ENCODE results near the gene OBSCN.

Gene OBSCN, protein sequence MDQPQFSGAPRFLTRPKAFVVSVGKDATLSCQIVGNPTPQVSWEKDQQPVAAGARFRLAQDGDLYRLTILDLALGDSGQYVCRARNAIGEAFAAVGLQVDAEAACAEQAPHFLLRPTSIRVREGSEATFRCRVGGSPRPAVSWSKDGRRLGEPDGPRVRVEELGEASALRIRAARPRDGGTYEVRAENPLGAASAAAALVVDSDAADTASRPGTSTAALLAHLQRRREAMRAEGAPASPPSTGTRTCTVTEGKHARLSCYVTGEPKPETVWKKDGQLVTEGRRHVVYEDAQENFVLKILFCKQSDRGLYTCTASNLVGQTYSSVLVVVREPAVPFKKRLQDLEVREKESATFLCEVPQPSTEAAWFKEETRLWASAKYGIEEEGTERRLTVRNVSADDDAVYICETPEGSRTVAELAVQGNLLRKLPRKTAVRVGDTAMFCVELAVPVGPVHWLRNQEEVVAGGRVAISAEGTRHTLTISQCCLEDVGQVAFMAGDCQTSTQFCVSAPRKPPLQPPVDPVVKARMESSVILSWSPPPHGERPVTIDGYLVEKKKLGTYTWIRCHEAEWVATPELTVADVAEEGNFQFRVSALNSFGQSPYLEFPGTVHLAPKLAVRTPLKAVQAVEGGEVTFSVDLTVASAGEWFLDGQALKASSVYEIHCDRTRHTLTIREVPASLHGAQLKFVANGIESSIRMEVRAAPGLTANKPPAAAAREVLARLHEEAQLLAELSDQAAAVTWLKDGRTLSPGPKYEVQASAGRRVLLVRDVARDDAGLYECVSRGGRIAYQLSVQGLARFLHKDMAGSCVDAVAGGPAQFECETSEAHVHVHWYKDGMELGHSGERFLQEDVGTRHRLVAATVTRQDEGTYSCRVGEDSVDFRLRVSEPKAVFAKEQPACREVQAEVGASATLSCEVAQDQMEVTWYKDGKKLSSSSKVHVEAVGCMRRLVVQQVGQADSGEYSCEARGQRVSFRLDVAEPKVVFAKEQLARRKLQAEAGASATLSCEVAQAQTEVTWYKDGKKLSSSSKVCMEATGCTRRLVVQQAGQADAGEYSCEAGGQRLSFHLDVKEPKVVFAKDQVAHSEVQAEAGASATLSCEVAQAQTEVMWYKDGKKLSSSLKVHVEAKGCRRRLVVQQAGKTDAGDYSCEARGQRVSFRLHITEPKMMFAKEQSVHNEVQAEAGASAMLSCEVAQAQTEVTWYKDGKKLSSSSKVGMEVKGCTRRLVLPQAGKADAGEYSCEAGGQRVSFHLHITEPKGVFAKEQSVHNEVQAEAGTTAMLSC (N-terminal part only)

DNA sequence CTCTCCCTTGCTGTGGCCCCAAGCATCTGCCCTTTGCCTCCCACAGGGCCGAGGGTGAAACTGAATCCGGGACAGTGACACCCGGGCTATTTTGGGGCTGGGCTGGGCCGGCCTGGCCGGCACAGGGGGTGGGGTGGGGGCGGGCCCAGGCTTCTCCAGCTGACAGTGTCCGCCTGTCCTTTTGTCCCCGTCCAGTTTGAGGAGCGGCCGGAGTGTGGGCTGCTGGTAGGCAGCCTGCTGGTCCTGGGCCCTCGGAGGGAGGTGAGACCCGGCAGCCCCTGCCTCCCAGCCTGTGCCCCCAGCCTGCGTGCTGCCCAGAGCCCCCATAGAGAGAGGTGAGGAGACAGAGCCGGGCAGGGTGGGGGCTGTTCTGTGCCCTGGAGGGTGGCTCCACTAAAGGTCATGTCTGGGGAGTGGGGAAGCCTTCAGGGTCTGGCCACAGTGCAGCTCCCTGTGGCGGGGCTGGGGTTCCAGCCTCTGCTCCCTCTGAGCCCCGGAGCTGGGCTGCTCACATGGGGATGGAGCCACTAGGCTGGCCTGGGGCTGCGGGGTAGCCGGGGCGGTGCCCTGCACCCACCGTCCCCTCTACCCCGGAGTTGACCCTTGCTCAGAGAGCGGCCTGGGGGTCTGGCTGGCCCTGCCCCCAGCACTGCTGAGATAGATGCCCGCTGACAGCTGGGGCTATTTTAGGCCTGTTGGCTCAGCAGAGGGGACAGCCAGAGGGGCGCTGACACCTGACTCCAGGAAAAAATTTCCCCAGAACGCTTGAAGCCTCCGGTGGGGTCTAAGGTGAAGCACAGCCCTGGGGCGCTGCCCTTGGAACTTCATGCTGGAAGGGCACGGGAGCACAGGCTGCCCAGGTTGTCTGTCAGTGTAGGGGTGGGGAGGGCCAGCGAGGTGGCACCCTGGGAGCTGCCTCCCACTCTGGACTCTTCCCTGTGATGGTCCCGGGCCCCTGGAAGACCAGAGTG, at the start of gene OBSCN:
Gene OBSCN, plus strand, starts transcription at position 194 of the 971 bp plus-strand sequence. CDS start 3,740 bp downstream, outside the sequence.
- DNase-seq (ENCODE audit: low read depth, low spot score): no peak

DNA sequence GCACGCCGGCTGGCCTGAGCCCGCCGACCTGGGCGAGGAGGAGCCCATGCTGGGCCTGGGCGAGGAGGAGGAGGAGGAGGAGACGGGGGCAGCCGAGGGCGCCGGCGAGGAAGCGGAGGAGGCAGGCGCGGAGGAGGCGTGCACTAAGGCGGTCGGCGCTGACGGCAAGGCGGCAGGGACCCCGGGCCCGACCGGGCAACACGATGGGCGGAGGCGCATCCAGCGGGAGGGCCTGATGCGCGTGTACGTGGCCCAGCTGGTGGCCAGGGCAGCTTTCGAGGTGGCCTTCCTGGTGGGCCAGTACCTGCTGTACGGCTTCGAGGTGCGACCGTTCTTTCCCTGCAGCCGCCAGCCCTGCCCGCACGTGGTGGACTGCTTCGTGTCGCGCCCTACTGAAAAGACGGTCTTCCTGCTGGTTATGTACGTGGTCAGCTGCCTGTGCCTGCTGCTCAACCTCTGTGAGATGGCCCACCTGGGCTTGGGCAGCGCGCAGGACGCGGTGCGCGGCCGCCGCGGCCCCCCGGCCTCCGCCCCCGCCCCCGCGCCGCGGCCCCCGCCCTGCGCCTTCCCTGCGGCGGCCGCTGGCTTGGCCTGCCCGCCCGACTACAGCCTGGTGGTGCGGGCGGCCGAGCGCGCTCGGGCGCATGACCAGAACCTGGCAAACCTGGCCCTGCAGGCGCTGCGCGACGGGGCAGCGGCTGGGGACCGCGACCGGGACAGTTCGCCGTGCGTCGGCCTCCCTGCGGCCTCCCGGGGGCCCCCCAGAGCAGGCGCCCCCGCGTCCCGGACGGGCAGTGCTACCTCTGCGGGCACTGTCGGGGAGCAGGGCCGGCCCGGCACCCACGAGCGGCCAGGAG, 49.5 kb upstream of the OBSCN start:
- DNase-seq (ENCODE audit: low read depth, low spot score): no peak

DNA sequence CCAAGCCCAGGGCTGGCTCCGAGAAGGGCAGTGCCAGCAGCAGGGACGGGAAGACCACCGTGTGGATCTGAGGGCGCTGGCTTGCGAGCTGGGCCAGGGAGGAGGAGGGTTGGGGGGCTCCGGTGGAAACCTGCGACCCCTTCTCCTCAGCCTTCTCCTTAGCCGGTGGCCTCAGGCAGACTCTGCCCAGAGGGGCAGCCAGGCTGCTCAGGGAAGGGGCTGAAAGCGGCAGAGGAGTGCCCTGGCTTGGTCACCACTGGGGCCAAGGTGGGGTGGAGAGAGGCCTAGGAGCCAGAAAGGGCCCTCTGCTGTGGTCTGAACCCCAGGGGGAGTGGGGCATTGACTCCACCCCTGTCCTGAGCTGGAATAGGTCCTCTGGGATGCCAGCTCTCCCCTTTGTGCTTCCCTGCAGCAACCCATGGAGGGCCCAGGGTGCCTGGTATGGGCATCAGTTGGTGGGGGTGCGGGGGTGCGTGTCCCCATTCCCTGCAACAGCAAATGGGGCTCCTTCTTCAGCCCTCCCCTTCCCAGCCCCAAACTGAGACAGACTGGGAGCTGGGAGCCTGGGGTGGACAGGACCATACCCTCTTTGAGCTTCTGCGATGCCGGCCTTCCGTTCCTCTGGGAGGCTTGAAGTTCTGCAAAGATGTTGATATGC, 48.7 kb upstream of the OBSCN start:
- no peak for DNase-seq (ENCODE audit: low read depth, low spot score)

DNA sequence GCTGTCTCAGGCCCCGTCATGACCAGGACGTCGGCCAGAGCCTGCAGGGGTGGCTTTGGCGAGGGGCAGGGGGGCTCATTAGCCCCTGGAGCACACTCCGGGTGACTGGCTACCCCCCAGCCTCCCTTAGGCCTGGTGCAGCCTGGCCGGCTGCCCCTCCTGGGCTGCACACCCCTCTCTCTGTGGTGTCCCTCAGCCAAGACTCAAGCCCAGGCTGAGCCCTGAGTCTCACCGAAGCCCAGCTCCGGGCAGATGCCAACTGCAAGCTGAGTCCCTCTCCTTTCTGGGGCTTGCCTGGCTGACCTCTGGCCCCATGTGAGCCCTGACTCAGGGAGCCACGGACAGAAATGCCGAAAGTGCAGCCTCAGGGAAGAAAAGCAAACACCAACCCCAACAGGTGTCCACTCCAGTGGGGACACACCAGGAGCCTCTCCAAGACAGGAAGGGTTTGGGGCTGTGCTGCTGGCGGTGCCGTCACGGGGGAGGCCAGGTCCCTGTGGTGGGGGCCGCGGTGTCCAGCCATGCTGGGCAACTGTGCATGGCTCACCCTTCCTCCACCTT, 47.6 kb upstream of the OBSCN start:
- no peak for DNase-seq (ENCODE audit: low read depth, low spot score)

DNA sequence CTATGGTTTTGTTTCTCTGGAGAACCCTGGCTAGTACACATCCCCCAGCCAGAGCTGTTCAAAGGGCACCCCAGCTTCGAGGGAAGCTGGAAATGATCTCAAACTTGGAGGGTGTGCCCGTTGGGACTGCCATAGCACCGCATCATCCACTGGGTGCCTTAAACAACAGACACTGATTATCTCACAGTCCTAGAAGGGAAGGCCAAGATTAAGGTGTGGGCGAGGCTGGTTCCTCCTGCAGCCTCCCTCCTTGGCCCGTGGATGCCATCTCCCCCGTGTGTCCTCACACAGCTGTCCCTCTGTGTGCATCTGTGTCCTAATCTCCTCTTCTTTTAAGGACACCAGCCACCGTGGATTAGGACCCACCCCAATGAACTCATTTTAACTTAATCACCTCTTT, 46.5 kb upstream of the OBSCN start:
- no peak for DNase-seq (ENCODE audit: low read depth, low spot score)

DNA sequence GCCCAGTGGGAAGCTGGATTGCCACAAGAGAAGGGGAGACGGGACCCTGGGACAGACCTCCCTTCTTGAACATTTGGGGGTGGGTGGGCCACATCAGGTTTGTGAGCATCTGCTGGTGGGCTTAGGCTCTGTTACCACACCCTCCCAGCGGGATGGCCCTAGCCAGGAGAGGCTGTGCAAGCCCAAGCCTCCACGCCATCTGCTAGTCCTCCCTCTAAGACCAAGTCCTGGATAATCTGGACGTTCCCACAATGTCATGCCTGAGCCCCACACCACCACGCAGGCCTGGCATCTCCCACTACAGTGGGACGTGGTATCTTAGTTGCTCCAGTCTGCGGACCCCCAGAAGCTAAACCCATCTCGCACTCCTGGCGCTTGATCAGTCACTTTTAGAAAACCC, 46.0 kb upstream of the OBSCN start:
- no peak for DNase-seq (ENCODE audit: low read depth, low spot score)

DNA sequence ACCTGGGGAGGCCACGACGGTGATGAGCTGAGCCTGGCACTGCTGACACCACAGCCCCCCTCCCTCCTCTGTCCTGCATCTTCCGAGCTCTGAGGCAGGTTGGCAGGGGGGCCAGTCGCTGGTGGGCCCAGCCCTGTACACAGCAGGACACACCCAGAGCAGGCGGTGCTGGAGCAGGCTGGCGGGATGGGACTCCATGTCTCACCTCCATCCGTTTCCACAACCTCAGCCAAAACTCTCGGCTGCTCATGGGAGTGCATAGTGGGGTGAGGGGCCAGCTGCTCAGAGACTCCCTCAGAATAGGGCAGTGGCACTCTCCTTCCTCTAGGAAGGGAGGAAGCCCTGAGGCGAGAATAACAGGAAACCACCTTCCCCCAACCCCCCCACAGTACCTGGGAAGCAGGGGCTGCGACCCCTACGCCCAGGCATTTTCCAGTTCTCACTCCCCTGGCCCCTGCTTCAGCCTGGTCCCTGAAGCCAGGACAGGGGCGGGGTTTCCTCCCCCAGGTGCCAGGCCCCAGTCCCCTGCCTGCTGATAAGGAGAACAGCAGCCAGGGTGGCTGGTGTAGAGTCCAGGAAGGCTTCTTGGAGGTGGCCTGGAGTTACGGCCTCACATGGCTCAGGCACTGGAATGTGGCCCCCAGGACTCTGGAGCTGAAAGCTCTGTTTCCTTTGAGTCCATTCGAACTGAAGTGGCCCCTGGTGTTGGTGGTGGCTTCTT, 45.4 kb upstream of the OBSCN start:
- DNase-seq (ENCODE audit: low read depth, low spot score): no peak

DNA sequence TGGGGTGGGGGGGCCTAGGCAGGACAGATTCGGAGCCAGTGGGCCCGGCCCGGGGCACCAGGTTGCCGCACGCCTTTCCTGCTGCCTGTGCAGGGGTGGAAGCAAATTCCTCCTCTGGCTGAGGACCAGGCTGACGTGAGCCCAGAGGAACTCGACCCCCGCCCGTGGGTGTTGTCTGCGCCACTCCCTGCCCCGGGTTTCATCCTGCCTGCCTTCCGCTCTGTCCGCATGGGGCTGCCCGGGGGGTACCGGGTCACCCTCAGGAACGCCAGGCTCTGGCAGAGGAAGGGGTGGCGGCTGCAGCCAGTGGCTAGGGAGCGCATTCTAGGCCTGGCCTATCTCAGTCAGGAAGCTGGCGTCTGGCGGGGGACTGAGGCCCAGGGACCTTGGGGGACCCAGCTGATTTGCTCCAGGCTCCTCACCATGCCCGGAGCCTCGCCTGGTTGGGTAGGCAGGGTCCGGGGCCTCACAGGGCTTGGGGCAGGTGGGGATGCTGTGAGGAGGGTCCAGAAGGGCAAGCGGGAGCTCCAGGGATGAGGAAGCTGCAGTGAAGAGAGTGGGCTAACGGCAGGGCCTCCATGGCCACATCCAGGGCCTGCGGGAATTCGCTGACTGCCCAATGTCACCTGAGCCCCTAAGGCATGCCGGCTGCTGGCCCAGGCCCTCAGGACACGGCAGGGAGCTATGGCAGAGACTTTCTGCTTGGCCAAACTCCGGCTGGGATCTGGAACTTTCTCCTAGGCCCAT, 44.7 kb upstream of the OBSCN start:
- no peak for DNase-seq (ENCODE audit: low read depth, low spot score)

DNA sequence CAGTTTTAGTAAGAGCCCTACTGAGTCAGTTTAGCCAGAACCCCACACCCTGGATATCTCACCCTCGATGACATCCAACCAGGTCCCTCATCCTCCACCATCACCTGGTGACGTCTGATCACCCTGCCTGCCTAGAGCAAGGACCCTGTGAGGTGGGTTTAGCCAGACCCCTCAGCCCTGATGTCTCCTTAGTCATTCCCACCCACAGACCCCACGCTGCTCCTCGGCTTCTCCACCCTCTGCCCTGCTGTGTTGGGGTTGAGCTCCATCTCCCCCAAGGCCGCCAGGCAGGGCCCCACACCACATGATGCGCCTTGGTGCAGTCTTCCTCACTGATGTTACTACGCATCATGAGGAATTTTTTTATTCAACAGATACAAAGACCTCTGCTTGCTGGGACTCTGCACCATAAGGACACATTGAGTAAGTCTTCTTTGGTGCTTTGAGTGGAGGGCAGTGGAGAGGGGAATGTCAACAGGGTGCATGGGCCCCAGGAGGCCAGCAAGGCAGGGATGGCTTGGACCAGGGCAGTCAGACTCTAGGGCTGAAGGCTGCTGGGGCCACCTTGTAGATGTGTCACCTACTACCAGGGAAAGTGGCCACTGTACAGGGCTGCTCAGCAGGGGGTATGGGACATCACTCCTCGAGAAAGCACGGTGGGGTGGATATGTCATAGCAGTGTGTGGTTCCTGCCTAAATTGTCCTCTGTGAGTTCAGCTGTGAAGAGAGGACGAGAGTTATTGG, 43.9 kb upstream of the OBSCN start:
- no peak for DNase-seq (ENCODE audit: low read depth, low spot score)

DNA sequence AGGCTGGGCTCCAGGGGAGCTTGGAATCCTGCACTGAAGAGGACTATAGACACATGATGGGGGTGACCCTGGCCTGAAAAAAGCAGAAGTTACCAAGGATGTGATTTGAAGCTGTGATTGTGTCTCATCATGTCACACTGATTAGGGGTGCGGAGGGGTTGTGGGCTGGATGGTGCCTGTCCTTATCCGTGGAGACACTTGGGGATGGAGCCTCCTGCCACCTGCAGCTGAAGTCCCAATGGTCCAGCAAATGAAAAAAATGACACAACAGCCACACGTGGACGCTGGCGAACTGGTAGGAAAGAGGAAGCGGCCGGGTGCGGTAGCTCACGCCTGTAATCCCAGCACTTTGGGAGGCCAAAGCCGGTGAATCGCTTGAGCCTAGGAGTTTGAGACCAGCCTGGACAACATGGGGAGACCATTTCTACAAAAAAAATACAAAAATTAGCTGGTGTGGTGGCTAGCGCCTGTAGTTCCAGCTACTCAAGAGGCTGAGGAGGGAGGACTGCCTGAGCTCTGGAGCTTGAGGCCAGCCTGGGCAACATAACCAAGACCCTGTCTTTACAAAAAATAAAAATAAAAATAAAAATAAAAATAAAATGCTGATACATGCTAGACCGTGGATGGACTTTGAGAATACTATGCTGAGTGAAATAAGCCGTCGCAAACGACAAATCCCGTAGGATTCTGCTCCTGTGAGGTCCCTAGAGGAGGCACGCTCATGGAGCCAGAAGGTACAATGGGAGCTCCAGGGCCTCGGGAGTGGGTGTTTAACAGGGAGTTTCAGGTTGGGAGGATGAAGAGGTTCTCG, 43.1 kb upstream of the OBSCN start:
- no peak for DNase-seq (ENCODE audit: low read depth, low spot score)

DNA sequence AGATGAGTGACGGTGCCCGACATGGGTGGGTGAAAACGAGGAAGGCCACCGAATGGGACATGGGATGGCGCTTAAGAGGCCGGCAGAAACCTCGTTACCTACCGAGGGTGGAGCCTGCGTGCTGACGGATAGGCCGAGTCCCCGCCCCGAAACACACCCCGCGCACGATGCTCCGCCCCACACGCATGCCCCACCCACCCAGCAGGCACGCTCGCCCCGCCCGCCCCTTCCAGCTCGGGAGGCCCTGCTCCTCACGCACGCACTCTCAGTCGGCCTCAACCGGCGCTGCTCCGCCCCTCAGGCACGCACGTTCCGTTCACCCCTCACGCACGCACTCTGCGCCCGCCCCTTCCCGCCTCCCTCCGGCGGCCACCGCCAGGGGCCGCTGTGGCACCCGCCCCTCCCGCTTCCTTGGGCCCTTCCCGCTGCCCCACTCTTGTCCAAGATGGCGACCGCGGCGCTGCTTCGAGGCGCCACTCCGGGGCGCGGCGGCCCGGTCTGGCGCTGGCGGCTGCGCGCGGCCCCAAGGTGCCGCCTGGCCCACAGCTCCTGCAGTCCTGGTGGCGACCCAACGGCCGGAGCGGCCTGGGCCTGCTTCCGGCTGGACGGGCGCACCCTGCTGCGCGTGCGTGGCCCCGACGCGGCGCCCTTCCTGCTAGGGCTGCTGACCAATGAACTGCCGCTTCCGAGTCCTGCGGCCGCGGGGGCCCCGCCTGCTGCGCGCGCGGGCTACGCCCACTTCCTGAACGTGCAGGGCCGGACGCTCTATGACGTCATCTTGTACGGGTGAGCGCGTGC, 42.3 kb upstream of the OBSCN start, which contains the start of gene IBA57:
Gene IBA57, plus strand, starts transcription at position 433 of the 798 bp plus-strand sequence. Its CDS starts 13 bp downstream, at position 446.
- DNase-seq (ENCODE audit: low read depth, low spot score): peak; percentile 98

DNA sequence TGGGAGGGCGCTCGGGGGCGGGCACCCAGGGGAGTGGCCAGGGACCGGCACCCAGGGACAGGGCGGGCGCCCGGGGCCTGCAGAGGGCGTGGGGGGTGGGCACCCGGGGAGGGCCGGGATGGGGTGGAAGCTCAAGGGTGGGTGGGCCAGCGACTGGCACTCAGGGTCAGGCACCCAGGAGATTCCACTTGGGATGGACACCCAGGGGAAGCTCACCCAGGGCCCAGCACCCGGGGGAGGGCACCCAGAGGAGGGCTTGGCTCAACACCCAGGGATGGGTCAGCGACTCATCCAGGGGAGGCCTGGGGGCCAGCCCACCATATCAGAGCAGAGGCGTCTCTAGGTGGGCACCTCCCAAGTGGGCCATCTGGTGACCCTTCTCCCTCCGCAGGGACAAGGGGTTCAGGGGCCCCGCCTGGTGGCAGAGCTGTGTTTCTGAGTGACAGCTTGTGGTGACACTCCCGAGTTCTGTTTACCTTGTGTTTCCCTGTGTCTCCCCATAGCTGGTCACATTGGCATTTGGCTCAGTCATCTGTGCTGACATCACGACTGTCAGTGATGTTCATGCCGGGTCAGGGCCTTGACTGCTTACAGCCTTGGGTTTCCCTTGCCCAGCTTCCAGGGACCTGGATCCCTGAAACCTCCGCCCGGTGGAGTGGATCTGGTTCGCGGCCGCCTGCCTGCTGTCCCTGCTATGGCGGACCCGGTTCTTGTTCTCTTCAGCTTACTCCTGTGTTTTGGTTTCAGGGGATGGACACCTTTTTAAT, 41.5 kb upstream of the OBSCN start:
- peak; percentile 14 for DNase-seq (ENCODE audit: low read depth, low spot score)

DNA sequence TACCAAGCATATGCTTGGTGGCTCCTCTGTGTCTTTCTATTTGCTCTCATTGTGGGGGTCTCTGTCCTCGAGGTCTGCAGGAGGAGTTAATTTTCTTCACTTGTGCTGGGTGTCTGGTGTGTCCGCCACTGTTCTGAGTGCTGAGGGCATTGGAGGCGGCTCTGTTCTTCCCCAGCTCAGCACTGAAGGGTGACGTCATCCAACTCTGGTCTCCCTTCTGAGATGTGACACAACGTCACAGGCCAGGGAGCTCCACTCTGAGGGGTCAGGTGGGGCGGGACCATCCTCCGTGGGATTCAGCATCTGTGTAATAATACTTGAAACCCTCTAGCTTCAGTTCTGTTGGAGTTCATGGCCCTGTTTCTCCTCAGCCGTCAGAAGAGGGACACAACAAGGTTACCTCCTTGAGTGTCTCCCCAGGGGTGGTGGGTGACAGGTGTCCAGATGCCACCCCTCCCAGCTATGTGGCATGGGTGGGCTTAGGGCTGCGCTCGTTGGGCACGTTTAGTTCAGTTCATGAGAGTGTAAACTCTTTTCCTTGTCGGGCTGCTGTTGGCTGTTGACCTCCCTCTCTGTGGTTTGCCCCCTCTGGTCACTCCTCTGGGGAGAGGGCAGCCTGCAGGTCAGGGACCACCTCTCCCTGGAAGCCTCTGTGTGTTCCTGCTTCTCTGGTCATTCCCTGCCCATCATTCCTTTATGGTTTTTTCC, 39.1 kb upstream of the OBSCN start:
- DNase-seq (ENCODE audit: low read depth, low spot score): no peak

DNA sequence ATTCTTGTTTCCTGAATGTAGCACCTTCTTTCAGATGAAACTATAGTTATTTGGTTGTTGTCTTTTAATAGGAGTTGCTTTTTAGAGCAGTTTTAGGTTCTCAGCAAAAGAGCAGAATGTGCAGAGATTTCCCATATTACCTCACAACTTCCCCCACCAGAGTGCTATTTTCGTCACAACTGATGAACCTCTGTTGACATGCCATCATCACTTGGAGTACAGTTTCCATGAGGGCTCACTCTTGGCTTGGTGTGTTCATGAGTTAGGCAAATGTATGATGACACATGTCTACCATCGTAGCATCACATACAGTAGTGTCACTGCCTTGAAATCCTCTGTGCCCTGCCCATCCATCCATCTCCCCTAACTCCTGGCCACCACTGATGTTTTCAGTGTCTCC, 38.5 kb upstream of the OBSCN start:
- DNase-seq (ENCODE audit: low read depth, low spot score): no peak
